SK-N-SH treated with all-trans-retinoic acid at 6 μM for 48 hours (cell line): Measurements from ENCODE around the gene ALG10B.

Experiments used
- BACH2 ChIP-seq: fragments of 250-450 bp; sonication (Bioruptor Pico); IDR thresholded peaks from 2 replicates; pipeline ENCODE4 v1.9.0; 2021; ENCODE audit warnings: mild to moderate bottlenecking, borderline replicate concordance
- ESRRG ChIP-seq: fragments of 250-450 bp; sonication (Bioruptor Pico); IDR thresholded peaks from 2 replicates; pipeline ENCODE4 v1.6.1; 2021; ENCODE audit warnings: mild to moderate bottlenecking
- PPARA ChIP-seq: fragments of 250-450 bp; sonication (Bioruptor Pico); IDR thresholded peaks from 2 replicates; pipeline ENCODE4 v1.5.0; 2020; ENCODE audit warnings: mild to moderate bottlenecking, borderline replicate concordance
- RARB ChIP-seq: fragments of 250-450 bp; sonication (Bioruptor Pico); IDR thresholded peaks from 2 replicates; pipeline ENCODE4 v1.8.0; 2021; ENCODE audit warnings: mild to moderate bottlenecking, moderate library complexity
- TCF4 ChIP-seq: fragments of 250-450 bp; sonication (Bioruptor Pico); IDR thresholded peaks from 2 replicates; pipeline ENCODE4 v1.8.0; 2021; ENCODE audit warnings: mild to moderate bottlenecking, moderate library complexity, borderline replicate concordance
- TOX ChIP-seq: fragments of 250-450 bp; sonication (Bioruptor Pico); IDR thresholded peaks from 2 replicates; pipeline ENCODE4 v1.8.0; 2021; ENCODE audit warnings: mild to moderate bottlenecking, moderate library complexity, borderline replicate concordance
- ZFP3 ChIP-seq: fragments of 250-450 bp; sonication (Bioruptor Pico); IDR thresholded peaks from 2 replicates; pipeline ENCODE4 v1.5.0; 2020; ENCODE audit warnings: mild to moderate bottlenecking, moderate library complexity
- ZFP30 ChIP-seq: fragments of 450-650 bp; formaldehyde crosslinking; IDR thresholded peaks from 2 replicates; pipeline ENCODE4 v1.5.0; 2022; ENCODE audit warnings: mild to moderate bottlenecking, moderate library complexity
- ZNF565 ChIP-seq: fragments of 450-650 bp; formaldehyde crosslinking; conservative IDR thresholded peaks from 2 replicates; pipeline ENCODE4 v1.5.0; 2020; ENCODE audit warnings: low read depth, mild to moderate bottlenecking, moderate library complexity
- ZNF70 ChIP-seq: fragments of 450-650 bp; formaldehyde crosslinking; IDR thresholded peaks from 2 replicates; pipeline ENCODE4 v1.5.0; 2020; ENCODE audit warnings: mild to moderate bottlenecking, moderate library complexity
- TF ChIP-seq, protein P1 (sequence below): fragments of 250-450 bp; sonication (Bioruptor Pico); IDR thresholded peaks from 2 replicates; pipeline ENCODE4 v1.8.0; 2020; ENCODE audit warnings: mild to moderate bottlenecking, moderate library complexity, borderline replicate concordance
- TF ChIP-seq, protein P2 (sequence below): fragments of 250-450 bp; sonication (Bioruptor Pico); IDR thresholded peaks from 2 replicates; pipeline ENCODE4 v1.5.0; 2020; ENCODE audit warnings: mild to moderate bottlenecking, moderate library complexity

DNA sequence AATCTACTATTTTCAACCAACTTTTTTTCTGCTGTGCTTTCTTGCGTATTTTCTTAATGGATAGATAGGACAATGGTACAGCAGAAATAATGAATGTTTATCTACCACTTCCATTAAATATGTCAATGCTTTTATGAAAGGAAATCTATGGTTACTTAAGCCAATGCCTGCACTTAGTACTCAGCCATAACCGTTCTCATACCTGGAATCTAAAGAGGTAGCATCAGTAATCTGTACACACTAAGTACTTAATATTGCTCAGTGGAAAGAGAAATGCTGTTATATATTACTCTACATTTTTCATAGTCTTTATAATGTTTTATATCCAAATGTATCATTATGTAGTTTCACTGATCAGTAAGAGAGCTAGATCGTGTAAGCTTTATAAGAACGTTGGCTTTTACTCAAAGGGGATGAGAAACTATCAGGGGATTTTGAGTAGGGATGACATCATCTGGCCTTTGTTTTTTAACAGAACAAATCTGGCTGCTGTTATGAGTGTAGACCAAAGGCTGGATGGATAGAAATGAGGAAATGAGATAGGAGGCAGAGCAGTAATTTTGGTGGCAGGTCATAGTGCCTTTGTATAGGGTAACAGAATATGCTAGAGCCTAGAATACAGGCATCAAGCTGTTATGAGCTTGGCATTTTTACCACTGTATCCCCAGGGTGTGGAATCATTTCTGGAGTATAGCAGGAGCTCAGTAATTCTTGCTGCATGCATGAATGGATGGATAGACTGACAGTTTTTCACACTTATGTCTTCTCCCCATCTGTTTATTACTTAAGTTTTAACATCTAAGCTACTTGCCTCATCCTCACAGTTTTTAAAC is 34.0 kb downstream of the ALG10B start:
- TF ChIP-seq, protein P1, sequence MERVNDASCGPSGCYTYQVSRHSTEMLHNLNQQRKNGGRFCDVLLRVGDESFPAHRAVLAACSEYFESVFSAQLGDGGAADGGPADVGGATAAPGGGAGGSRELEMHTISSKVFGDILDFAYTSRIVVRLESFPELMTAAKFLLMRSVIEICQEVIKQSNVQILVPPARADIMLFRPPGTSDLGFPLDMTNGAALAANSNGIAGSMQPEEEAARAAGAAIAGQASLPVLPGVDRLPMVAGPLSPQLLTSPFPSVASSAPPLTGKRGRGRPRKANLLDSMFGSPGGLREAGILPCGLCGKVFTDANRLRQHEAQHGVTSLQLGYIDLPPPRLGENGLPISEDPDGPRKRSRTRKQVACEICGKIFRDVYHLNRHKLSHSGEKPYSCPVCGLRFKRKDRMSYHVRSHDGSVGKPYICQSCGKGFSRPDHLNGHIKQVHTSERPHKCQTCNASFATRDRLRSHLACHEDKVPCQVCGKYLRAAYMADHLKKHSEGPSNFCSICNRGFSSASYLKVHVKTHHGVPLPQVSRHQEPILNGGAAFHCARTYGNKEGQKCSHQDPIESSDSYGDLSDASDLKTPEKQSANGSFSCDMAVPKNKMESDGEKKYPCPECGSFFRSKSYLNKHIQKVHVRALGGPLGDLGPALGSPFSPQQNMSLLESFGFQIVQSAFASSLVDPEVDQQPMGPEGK, result no peak
- TF ChIP-seq ZFP30 (no peak), ZFP3 (CRISPR knock-in tag) (no peak), TCF4 (no peak), RARB (CRISPR knock-in tag) (no peak), TOX (no peak), ZNF565 (CRISPR knock-in tag) (no peak), PPARA (CRISPR knock-in tag) (no peak), BACH2 (CRISPR knock-in tag) (no peak), ESRRG (no peak), ZNF70 (CRISPR knock-in tag) (no peak)
- TF ChIP-seq, protein P2, sequence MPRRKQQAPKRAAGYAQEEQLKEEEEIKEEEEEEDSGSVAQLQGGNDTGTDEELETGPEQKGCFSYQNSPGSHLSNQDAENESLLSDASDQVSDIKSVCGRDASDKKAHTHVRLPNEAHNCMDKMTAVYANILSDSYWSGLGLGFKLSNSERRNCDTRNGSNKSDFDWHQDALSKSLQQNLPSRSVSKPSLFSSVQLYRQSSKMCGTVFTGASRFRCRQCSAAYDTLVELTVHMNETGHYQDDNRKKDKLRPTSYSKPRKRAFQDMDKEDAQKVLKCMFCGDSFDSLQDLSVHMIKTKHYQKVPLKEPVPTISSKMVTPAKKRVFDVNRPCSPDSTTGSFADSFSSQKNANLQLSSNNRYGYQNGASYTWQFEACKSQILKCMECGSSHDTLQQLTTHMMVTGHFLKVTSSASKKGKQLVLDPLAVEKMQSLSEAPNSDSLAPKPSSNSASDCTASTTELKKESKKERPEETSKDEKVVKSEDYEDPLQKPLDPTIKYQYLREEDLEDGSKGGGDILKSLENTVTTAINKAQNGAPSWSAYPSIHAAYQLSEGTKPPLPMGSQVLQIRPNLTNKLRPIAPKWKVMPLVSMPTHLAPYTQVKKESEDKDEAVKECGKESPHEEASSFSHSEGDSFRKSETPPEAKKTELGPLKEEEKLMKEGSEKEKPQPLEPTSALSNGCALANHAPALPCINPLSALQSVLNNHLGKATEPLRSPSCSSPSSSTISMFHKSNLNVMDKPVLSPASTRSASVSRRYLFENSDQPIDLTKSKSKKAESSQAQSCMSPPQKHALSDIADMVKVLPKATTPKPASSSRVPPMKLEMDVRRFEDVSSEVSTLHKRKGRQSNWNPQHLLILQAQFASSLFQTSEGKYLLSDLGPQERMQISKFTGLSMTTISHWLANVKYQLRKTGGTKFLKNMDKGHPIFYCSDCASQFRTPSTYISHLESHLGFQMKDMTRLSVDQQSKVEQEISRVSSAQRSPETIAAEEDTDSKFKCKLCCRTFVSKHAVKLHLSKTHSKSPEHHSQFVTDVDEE (CRISPR knock-in tag), result no peak
